Hippocampal formation (tissue), 2 donors: ENCODE measurements around the gene MYH7.
"Not testable (repeated sequence)": the region's sequence is repeated elsewhere in the genome, so short reads cannot be mapped to it uniquely, and the experiment has no call there.

Experiments used
- DNase-seq, 2 donors: peaks; one replicate each; lab custom pipeline; 2025; lab: John Stamatoyannopoulos, UW

Gene MYH7

DNA sequence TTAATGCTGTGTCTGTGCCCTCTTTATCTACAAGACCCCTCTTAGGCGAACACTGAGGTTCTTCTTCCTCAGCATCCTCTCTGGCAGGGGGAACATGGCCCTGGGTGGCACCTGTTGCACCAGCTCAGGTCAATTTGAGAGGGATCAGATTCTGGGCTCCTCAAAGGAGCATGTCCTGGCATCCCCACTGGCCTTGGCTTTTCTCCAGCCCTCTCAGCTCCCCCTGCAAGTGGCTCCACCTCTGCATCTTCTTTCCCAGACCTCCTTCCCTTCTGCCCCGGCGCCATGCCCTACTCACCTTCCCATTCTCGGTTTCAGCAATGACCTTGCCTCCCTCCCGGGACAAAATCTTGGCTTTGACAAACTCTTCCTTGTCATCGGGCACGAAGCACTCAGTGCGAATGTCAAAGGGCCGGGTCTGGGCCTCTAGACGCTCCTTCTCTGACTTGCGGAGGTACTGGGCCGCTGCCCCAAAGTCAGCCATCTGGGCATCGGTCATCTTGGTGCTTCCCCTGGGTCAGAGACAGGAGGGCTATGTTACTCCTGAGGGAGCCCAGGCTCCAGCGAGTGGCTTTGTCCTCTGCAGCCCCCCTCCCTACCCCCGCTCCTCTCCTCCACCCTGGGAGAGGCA lies 28.6 kb downstream of the MYH7 start:
- DNase-seq: no peak

DNA sequence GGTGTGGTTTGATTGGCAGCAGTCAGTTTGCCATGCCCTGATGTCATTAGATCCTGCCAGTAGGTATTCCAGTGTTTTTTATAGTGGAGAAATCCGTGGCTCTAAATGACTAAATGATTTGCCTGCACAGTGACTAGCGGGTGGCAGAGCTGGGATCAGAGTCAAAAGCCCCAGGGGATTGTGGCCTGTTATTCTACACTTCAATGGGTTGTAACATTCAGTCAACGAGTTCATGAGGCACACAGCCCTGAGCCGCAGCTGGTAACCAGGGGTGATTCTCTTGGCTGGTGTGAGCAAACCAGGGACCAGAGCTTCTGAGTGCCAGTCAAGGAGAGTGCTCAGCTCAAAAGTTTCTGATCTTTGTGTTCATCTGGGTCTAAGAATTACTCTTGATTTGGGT lies 29.2 kb downstream of the MYH7 start:
- peak; percentile 3 to 10 for DNase-seq

DNA sequence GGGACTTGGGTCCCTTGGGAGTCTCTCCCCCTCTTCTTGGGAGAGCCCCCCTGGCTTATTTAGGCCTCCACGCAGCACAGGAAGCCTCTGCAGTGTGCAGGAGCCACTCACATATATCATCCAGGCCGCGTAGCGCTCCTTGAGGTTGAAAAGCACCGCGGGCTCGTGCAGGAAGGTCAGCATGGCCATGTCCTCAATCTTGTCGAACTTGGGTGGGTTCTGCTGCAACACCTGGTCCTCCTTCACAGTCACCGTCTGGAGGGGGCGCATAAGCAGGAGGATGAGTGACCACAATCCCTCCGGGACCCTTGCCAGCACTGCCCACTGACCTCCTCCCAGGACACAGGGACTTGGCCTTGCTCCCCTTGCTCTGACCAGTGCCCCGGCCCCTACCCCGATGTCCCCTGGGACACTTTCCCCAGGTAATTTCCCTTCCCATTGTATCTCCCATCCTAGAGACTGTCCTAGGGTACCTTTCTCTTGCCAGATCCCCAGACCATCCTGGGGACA lies 29.9 kb downstream of the MYH7 start:
- no peak for DNase-seq

DNA sequence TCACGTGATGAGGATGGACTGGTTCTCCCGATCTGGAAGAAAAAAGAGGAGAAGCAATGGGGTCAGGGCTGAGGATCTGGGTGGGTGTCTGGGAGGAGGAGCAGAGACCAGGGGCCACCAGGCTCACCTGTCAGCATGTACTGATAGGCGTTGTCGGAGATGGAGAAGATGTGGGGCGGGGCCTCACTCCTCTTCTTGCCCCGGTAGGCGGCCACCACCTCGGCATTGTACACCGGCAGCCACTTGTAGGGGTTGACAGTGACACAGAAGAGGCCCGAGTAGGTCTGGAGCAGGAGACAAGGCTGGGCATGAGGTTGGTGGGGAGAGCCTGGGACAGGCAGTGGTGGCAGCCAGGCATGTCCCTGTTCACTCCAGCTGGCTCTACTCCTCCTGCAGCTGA lies 30.4 kb downstream of the MYH7 start:
- DNase-seq: no peak

DNA sequence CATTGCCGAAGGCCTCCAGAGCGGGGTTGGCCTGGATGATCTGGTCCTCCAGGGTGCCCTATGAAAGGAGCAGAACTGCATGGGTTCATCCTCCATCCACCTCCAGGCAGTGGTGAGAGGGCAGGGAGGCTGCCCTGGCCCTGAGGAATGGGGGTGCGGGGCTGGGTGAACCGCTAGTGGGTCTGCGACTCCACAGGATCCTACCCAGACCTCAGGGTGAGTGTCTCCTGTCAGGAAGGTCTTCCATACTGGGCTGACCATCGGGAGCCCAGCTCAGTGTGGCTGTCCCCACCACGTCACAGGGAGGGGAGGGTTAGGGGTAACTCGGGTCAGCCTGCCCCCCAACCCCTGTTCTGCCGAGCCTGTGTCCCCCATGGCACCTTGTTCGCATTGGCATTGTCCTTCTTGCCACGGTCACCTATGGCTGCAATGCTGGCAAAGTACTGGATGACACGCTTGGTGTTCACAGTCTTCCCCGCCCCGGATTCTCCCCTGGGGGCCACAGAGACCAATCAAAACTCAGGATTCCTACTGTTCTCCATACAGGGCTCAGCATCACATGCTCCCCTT lies 31.0 kb downstream of the MYH7 start:
- no peak for DNase-seq

DNA sequence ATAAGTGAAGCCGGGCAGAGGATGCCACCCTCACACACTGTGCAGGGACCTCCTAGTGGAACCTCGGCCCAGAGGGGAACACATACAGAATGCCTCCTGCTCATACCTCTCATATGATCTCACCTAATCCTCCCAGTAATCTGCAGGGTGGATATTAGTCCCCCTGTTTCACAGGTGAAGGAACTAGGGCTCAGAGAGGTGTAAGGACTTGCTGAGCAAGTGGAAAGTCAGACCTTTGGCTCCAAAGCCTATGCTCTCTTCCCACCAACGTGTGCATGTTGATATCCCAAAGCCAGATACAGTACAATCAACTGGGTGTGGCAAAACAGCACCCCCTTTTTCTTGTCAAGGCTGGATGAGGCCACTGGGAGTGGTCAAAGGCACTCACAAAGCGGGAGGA lies 31.6 kb downstream of the MYH7 start:
- DNase-seq: no peak

DNA sequence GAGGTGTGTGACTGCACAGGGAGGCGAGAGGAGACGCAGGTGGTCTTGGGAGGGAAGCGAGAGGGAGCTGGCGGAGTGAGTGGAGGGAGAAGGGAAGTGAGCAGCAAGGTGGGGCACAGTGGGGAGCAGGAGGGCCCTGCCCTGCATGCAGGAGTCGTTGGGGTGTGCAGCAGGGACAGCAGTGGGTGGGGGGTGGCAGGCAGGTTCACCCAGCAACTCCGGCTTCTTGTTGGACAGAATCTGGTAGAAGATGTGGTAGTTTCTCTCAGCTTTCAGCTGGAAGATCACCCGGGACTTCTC lies 32.4 kb downstream of the MYH7 start:
- DNase-seq: no peak

DNA sequence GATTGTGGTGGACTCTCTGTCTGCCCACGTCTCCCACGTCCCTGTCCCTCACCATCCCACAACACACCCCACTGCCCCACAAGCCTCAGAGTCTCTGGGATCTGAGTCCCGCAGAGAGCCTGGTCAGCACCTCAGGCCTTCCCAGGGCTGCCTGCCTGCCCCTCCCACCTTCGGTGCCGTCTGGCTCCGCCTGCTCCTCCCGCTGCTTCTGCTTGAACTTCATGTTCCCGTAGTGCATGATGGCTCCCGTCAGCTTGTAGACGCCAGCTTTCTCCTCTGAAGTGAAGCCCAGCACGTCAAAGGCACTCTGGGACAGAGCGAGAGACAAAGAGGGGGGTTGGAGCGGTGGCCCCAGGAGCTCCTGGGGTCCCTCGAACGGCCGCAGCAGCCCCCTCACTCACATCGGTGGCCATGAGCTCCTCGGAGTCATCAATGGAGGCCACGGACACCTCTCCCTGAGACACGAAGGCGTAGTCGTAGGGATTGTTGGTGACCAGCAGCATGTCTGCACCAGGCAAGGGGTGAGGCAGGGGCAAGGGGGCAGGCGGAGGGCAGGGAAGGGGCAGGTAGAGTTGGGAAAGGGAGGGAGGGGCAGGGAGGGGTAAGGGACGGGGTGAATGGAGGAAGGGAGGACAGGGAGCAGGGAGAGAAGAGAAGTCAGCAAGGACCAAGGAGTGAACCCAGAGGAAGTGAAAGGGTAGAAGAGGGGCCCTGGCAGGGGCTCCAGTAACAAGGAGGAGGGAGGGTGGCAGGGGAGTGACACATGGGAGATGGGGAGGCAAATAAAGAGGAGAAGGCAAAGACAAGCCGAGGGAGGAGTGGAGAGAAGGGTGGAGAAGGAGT lies 32.9 kb downstream of the MYH7 start:
- no peak for DNase-seq

DNA sequence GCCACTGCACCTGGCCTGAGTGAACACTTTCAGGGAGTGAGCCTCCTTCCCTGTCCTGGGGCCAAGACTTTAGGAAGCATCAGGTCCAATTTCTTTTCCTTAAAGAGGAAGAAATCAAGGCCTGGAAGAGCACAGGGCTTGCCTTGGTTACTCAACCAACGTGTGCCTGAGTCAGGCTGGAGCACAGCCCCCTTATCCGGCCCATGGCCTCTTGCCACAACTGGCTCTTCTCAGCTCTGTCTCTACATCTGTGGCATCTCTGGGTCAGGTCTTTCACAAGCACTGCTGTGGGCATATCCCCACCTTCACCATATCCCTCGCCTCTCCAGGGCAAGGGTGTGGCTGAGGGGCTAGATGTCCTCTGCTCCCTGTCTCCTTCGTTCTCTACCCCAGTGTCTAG lies 34.2 kb downstream of the MYH7 start:
- no peak for DNase-seq

DNA sequence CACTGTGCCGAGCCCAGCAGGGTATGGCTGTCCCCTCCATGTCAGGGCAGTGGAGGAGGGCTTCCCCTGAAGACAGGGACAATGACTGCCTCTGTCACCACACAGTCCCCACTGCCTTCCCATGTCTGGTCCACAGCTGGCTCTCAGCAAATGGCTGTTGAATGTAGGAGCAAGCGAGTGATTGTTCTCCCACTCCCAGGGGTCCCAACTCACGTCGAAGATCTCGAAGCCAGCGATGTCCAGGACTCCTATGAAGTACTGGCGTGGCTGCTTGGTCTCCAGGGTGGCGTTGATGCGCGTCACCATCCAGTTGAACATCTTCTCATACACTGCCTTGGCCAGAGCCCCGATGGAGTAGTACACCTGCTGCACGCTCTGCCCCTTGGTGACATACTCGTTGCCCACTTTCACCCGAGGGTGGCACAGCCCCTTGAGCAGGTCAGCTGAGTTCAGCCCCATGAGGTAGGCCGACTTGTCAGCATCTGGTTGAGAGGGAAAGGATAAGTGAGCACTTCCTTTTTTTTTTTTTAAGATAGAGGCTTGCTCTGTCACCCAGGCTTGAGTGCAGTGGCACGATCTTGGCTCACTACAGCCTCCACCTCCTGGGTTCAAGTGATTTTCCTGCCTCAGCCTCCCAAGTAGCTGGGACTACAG lies 34.8 kb downstream of the MYH7 start:
- not testable (repeated sequence) for DNase-seq

DNA sequence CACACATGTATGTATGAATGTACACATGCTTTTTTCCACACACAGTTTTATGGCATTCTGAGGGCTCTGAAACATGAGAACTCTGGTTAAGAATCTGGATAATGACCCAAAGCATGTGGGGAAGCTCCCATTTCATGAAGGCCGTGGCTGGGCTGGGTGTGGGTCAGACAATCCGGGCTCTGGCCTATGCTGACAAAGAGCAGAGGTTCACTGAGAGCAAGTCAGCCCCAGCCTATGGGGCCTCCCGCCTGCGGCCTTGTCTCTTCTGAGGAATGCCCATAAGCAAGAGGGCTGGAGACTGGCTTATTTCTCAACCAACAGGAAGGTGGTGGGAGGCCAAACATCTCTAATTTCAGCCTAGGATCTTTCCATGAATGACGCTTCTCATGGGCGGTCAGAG lies 35.9 kb downstream of the MYH7 start:
- DNase-seq: no peak

DNA sequence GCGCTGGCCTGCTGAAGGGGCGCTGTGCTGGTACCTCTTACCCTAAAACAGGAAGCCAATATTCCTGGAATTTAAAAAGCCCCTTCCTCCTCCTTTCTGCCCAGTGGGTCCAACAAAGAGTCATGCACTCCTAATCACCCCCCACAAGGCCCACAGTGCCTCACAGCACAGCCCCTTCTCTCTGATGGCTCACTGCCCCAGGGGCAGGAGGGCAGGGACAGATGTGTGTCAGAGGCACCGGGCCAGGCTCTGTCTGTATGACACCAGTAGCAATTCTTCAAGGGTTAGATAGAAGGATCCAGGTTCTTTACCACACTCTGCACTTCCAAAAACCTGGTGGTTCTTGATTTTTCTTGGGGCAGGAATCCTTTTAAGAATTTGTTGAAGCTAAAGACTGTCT lies 36.3 kb downstream of the MYH7 start:
- DNase-seq: no peak

DNA sequence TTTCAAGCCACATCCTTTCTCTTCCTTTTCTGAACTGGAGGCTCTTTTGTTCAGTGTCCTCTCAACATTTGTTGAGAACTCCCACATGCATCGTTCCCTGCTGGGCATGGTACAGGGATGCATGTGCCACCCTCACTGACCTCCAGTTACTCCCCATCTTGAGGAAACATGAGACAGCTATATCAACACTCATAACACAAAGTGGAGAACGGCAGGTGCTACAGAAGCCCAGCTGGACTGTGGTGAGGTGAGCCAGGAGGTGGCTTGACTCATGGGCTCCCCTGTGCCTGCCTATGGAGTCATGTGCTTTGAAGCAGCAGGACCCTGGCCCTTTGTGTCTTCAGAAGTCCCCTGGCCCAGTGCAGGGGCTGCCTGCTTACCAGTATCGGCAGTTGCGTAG lies 37.1 kb downstream of the MYH7 start:
- no peak for DNase-seq

DNA sequence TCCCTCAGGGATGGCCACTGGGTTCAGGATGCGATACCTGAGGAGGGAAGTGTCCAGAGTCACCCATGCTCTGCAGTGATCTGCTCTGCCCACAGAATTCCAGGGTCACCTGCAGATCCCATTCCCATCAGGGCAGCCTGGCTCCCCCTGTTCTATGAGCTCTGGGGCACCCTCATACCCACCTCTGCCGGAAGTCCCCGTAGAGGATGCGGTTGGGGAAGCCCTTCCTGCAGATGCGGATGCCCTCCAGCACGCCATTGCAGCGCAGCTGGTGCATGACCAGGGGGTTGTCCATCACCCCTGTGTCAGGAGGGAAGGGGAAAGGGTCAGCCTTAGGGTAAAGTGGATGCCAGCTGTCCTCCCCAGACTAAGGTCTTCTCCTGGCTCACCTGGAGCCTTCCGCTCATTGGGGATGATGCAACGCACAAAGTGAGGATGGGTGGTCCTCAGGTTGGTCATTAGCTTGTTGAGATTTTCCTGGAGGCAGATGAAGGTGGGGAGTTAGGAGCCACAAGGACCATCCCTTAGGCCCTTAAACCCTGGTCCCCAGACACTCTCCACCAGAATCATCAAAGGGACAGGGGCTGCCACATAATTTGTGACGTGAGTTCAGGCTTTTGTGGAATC lies 38.6 kb downstream of the MYH7 start:
- no peak for DNase-seq

DNA sequence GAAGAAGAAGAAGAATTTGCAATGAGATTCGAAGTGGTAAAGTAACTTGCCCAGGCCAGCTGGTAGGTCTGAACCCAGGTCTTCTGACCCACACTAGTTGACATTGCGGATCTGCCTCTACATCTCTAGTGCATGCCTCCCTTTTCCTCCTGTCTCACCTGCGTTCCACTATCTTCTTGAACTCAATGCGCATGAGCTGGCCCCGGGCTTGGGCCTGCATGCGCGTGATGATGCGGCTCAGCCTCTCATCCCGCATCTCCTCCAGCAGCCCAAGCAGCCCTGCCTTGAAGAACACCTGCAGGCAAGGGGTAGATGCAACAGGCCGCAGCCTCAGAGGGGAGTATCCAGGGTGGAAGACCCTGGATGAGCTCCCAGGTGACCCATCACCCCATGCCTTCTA lies 39.3 kb downstream of the MYH7 start:
- DNase-seq: no peak

DNA sequence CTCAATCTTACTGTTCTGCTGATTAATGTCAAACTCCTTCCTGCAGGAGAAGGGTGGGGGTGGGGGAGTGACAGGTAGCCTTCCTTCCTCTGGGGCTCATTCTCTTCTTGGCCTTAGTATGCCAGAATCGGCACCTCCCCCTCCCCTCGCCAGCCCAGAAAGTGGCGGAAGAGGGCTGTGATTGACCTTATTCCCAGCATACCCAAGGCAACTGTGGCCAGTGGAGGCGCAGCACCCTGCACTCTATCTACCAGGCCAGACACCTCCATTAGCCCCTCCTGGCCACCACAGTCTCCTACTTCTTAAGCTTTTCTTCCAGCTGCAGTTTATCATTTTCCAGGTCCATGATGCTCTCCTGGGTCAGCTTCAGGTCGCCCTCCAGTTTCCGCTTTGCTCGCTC lies 42.8 kb downstream of the MYH7 start:
- no peak for DNase-seq

DNA sequence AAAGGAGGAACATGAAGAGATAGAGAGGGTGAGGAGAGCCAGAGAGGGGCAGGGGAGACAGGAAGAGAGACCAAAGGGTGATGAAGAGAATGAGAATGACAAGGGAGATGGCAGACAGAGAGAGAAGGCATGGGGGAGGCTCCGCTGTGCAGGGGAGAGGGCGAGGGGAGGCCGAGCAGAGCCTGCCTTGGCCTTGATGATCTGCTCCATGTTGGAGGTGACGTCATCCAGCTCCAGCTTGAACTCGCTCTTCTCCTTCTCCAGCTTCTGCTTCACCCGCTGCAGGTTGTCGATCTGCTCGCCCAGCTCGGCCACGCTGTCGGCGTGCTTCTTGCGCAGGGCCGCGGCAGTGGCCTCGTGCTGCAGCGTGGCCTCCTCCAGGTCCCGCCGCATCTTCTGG lies 45.6 kb downstream of the MYH7 start:
- DNase-seq: not testable (repeated sequence)

DNA sequence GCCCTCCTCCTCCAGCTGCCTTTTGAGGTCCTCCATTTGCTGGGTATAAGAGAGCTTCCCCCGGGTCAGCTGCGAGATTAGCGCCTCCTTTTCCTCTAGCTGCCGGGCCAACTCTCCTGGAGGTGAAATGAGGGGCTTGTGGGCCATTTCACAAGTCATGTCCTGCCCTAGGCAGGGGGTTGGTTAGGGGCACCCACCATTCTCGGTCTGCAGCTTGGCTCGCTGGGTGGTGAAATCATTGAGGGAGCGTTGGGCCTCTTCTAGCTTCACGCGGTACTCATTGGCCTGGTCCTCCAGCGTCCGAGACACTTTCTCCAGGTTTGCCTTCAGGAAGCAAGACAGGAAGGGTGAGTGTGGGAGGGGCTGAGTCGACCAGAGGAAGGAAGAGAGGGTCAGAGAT lies 46.1 kb downstream of the MYH7 start:
- DNase-seq: no peak

DNA sequence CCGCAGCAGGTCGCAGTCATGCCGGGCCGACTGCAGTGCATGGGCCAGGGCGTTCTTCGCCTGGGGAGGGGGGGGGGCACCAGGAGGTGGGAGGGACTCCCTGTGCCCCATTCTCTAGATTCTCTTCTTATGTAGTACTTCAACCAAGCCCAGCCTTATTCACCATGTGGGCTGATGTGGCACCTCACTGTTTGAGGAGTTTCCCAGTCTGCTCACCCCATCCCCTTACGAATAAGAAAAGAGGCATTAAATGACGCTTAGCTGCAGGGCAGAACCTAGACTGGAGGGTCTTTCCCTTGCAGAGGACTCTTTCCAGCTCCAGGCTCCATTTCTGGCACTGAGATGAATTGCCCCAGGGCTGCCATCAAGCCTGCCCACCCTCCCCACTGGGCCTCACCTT lies 46.5 kb downstream of the MYH7 start:
- DNase-seq: no peak

DNA sequence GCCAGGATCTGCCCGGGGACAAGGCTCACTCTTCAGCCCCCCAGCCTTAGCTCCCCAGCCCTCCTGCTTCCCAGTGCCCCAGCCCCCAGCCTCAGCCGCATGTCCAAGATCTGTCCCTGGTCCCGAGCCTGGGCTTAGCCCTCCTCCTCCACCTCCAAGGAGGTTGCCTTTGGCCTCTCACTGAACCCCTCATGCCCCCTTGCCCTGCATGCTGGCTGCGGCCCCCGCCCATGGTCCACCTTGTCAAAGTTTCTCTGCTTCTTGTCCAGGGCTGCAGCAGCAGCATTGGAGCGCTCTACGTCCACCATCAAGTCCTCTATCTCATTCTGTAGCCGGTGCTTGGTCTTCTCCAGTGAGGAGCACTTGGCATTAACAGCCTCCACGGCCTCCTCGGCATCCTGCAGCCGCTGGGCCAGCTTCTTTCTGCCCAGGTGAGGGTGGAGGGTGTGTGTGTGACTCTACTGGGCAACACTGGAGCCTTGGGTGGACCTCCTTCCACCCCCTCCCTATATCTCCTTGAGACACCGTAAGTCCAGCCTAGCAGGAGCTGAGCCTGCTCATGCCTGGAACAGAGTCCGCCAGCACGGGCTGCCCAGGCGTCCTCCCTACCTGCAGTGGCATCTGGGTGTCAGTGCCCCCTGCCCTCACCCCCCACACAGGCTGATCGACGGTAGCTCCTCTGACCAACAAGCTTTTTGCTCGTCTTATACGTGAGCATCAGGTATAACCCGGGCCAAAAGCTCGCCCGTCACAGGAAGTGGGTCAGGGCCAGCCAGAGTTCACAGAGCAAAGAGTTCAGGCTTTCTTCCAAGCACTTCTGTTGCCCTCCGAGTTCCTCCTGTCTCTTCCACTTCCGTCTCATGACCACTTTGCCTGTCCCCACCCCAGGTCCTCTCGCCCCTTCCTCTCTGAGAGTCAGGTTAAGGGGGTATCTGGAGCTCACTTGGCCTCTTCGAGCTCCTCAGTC lies 47.3 kb downstream of the MYH7 start:
- DNase-seq: no peak

DNA sequence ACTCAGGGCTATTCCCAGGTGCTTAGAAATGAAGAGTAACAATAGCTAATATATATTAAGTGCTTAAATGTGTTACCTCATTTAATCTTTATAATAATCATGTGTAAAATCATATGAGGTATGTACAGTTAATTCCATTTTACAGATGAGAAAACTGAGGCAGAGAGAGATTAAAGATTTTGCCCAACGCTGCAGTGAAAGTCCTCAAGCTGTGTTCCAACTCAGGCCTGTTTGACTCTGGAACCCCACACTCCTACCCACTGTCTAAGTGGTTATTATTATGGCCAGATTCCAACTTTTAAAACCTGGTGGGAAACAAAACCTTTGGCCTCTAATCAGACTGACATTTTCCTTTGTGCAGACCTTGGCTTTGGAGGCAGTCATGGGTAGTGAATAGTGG lies 48.5 kb downstream of the MYH7 start:
- no peak for DNase-seq
